H54 (cell line): ENCODE data around the gene HNMT.
"Not testable (repeated sequence)": the region's sequence is repeated elsewhere in the genome, so short reads cannot be mapped to it uniquely, and the experiment has no call there.

Experiments
- DNase-seq: peaks from one replicate; pipeline ENCODE4 v3.0.0; 2011; ENCODE audit warnings: low spot score, mixed read lengths; ENCODE audit not compliant: insufficient read length
- FAIRE-seq: peaks from 3 replicates; lab custom pipeline; 2011; peaks lifted over from hg19 to GRCh38; lab: Jason Lieb, UNC
- POLR2A ChIP-seq: IDR thresholded peaks from 2 replicates; pipeline ENCODE4 v1.6.1; 2011; ENCODE audit warnings: low read depth, mild to moderate bottlenecking, low read length

Gene HNMT

GRCh38 chr2:138040616-138041015 lies 76.3 kb downstream of the HNMT start:
- FAIRE-seq (no peak), DNase-seq (no peak)
- no peak for TF ChIP-seq POLR2A

- no peak for DNase-seq
- TF ChIP-seq POLR2A = no peak
- FAIRE-seq = no peak
Measured at GRCh38 chr2:138042311-138042710, 78.0 kb downstream of the HNMT start.

GRCh38 chr2:138043588-138043987 lies 79.3 kb downstream of the HNMT start:
- FAIRE-seq = not testable (repeated sequence)

GRCh38 chr2:138058427-138058826 lies 94.2 kb downstream of the HNMT start:
- no peak for TF ChIP-seq POLR2A
- FAIRE-seq = no peak

More at GRCh38 chr2:138043588-138043987, 79.3 kb downstream of the HNMT start:
- not testable (repeated sequence) for DNase-seq

GRCh38 chr2:138059487-138060300 lies 95.4 kb downstream of the HNMT start:
- TF ChIP-seq POLR2A = no peak
- no peak for FAIRE-seq
- DNase-seq = no peak

More at GRCh38 chr2:138058427-138058826, 94.2 kb downstream of the HNMT start:
- no peak for DNase-seq

GRCh38 chr2:138060301-138060635 lies 96.0 kb downstream of the HNMT start:
- TF ChIP-seq POLR2A = no peak
- DNase-seq (peak; percentile 4), FAIRE-seq (peak; percentile 95)

- FAIRE-seq = no peak
Measured at GRCh38 chr2:138061961-138062360, 97.7 kb downstream of the HNMT start.

GRCh38 chr2:138063181-138063580 lies 98.9 kb downstream of the HNMT start:
- DNase-seq (no peak), FAIRE-seq (no peak)
- no peak for TF ChIP-seq POLR2A

More at GRCh38 chr2:138061961-138062360, 97.7 kb downstream of the HNMT start:
- TF ChIP-seq POLR2A = no peak
- DNase-seq = no peak
